Measurements from ENCODE around the gene CTIF.

The CTIF gene

DNA sequence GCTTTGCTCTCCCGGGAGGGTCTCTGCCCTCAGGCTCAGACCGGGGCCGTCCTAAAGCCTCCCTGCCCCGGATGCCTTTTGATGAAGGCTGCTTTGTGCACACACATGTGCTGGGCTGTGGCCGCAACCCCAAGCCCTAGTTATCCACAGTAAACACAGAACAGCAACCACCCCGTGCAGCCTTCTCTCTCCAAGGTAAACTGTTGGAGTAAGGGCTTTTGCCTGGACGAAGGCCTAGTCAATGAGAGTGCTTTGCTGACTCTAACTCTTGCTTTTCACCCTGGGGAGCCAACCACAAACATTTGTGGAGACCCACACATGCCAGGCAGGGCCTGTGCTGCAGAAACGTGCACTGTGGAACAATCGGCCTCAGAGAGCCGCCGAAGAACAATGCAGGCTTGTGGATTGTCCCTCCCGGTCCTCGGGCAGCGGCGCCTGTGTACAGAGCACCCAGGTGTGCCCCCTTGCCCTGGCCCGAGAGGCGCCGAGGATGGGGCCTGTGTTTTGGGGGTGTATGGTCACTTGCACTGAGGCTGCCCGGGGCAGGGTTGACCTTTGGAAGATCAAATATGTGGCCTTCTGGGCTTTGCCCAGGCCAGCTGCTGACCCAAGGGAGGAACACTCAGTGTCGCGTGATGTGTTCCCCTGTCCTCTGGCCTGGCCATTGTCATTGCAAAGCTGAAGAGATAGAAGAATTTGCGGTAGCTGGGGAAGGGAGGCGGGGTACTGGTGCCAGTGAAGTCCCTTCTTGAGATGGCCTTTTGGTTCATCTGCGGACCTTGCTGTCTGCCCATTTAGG is 37.0 kb downstream of the CTIF start:
- peak; percentile 41 for DNase-seq

DNA sequence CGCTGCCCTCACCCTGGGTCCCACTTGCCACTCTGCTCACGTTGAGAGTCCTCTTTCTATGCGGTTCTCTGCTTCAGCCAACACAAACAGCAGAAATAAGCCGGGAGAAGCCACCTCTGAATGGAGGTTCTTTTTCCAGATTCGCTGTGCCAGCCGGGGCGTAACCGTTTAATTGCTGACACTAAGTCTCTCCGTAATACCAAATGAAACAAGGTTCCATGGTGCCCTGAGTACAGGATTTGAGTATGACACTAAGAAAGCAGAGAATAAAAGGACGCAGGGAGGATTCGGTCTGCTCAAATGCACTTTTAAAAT is 37.6 kb downstream of the CTIF start:
- no peak for DNase-seq

- no peak for DNase-seq
Measured at GRCh38 chr18:48577478-48578190, 38.8 kb downstream of the CTIF start.

GRCh38 chr18:48578289-48578688 is 39.5 kb downstream of the CTIF start:
- DNase-seq, result no peak

DNA sequence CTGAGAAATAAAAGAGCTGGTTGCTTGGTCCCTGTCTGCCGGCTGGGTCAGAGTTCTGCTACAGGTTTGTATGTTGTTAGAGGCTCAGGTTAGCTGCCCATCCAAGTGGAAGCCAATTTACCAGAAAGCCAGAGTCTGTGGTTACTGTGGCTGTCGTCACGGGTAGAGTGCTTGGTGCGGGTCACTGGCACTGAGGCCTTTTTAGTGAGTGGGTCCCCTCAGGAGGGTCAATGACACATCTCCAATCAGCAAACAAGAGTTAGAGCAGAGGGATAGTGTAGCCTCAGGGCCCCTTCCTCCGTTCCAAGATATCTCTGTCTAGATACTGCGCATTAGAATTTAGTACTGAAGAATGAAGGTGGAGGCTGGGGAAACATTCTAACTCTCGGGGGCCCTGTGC is 41.2 kb downstream of the CTIF start:
- DNase-seq, result no peak

- DNase-seq, result no peak
Measured at GRCh38 chr18:48580782-48581181, 42.0 kb downstream of the CTIF start.

DNA sequence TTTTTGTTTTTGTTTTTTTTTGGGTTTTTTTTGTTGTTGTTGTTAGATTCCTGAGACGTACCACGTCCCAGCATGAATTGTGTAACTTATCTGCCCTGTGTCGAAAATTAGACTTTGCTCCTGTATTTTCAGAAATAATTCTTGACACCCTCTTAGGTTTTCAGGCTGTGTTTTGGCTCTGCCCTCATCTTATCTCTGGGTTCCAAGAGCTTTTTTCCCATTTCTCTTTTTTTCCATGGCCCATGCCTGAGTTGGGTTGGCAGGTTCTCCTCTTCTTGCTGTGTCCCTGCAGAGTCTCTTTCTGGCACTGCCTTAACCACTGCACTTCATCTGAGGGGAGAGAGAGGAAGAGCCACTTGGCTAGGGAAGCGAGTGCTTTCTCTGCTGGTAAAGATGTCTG is 42.4 kb downstream of the CTIF start:
- no peak for DNase-seq

- DNase-seq, result no peak
Measured at GRCh38 chr18:48581941-48582340, 43.1 kb downstream of the CTIF start.

GRCh38 chr18:48582946-48583345 is 44.1 kb downstream of the CTIF start:
- no peak for DNase-seq

- DNase-seq, result no peak
Measured at GRCh38 chr18:48583573-48583972, 44.7 kb downstream of the CTIF start.

DNA sequence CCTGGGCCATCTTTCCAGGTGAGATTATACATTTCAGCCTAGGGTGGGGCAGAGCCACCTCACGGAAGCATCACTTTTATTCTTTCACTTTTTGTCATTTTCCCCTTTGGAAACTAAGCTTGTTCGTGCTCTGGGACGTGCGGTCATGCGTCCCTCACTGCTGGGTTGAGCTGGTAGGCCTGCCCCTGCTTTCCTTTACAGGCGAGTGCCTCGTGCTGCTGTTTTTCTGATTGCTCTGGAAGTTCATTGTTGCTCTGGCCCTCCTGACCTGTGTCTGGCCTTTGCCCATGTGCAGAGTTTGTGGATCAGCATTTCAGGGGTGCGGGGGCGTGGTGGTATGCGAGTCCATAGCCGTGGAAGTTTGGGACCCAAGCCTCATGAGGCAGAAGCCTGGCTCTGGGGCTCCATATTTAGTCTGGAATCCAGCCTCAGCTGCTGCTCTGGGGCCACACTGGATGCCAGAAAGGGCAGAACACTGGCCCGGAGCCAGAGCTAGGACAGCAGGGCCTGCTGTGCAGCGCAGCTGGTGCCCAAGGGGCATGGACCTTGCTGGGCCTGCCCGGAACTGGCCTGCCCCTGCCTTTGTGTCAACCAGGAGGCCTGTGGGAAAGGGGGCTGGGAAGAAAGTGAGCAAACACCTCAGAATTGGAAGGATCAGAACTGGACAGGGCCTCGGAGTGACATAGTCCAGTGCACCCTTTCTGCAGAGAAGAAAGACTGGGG is 51.1 kb downstream of the CTIF start:
- no peak for DNase-seq

GRCh38 chr18:48590678-48591077 is 51.8 kb downstream of the CTIF start:
- DNase-seq, result peak; percentile 97

- DNase-seq, result no peak
Measured at GRCh38 chr18:48592540-48593171, 53.8 kb downstream of the CTIF start.

DNA sequence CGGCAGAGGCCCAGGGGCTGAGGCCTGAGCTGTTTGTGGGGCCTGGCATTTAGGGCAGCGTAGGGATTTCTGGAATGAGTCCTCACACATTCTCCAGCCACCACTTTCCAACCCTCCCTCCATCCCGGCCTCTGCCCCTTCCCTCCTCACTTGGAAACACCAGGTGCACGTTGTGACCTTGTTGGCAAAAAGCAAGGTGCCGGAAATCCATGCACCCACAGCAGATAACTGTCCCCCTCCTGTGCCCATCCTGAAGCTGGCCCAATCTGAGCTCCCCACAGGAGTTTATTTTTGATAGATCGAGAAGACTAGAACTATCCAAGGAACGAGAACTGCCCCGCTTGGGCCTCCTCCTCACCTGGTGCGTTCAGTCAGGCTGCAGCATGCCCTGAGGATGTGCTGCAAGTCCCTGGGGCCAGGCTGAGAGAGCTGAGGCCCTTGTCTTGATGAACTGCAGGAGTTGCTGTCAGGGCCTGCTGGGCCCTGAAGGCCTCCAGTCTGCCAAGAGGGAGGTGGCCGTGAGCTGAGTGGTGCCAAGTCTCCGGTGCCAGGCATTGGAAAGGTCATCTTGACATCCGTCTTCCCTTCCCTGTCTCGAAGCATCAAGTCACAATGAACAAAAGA is 55.8 kb downstream of the CTIF start:
- no peak for DNase-seq

- no peak for DNase-seq
Measured at GRCh38 chr18:48595703-48596218, 56.9 kb downstream of the CTIF start.

DNA sequence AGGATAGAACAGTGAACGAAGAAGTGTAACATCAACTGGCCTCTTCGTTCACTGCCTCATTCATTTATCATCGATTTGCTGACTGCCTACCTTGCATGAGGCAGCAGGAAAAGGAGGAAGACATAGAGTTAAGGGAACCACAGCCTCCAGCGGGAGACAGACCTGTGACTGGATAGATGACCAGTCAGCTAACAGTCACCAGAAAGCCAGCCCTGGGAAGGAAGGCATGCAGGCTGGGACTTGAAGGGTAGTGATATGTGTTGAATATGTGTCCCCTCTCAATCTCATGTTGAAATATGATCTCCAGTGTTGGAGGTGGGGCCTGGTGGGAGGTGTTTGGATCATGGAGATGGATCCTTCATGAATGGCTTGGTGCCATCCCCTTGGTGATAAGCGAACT is 58.3 kb downstream of the CTIF start:
- no peak for DNase-seq

- DNase-seq, result no peak
Measured at GRCh38 chr18:48597671-48598070, 58.8 kb downstream of the CTIF start.

GRCh38 chr18:48599391-48599790 is 60.6 kb downstream of the CTIF start:
- DNase-seq, result no peak

DNA sequence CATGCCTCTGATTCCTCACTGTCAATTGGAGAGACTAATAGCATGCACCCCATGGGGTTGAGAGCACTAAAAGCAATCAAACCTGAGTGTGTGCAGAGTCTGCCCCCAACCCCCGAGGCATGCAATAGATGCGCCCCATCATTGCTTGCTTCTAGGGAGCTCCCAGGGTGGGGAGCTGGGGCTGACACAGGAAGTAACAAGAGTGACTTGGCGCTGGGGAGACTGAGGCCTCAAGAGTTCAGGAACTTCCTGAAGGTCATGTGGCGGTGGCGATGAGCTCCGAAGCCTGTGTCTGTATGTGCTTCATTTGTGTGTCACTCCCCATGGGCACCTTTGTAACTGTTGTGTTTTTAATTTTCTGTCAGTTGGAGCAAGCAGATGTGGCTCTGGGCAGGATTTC is 61.2 kb downstream of the CTIF start:
- no peak for DNase-seq

DNA sequence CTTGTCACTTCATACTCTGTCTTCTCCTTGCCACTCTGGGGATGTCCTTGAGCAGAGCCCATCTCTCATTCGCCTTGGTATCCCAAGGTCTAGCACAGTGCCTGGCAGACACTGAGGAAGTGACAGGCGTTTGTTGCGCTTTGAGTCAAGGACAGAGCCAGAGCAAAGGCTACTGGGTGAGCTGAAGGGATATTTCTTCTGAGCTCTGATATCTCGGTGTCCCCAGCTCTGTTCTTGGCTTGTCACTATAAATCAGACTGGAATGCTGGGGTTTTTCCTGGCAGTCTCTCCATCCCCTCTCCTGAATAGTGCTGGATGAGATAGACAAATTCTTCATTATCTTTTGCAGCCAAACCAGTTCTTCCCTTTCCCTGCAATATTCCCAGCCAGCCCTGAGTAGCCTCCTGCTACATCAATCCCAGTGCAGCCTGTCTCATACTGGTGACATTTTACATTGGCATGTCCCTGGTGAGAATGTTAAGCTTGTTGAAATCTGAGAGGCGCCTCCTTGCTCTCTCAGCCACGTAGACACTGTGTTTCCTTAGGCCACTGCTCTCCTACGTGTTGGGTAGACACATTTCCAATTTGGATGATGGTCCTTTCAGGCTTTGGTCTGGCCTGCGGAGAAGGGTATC is 61.7 kb downstream of the CTIF start:
- DNase-seq, result peak; percentile 63

- no peak for DNase-seq
Measured at GRCh38 chr18:48601343-48601742, 62.5 kb downstream of the CTIF start.

DNA sequence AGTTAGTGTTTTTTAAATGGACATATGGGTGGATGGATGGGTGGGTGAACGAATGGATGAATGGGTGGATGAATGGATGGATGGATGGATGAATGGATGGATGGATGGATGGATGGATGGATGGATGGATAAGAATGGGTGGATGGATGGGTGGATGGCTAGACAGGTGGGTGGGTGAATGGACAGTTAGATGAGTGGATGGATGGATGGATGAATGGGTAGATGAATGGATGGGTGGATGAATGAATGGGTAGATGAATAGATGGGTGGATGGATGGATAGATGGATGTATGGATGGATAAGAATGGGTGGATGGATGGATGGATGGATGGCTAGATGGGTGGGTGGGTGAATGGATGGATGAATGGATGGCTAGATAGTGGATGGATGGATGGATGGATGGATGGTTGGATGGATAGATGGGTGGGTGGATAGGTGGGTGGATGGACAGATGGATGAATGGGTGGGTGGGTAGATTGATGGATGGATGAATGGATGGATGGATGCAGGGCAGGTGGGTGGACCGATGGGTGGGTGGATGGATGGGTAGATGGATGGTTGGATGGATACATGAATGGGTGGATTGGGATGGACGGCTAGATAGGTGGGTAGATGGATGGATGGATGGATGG is 64.0 kb downstream of the CTIF start:
- no peak for DNase-seq
